ENCODE data around the gene ANO6.
A peak's percentile ranks its signal among the peaks of the same experiment; 100 is the strongest.
"Not testable (repeated sequence)": the region's sequence is repeated elsewhere in the genome, so short reads cannot be mapped to it uniquely, and the experiment has no call there.

ANO6 gene

GRCh38 chr12:45224311-45224710, 8.4 kb downstream of the ANO6 start:
- H3K36me3 ChIP-seq (ENCODE audit: control insufficient read depth in 1 of 2, insufficient read depth in 2 of 2, low read length in 2 of 2) = no peaks in the 10 kb centered on the region
- H3K27ac ChIP-seq (ENCODE audit: low read depth, low read length) = no peak overlapping the region
- H3K27me3 ChIP-seq (ENCODE audit: control insufficient read depth in 1 of 2, insufficient read depth in 2 of 2, low read length in 2 of 2) = no peaks in the 10 kb centered on the region
- H3K4me3 ChIP-seq (ENCODE audit: low read depth in 1 of 2, low read length in 2 of 2) = no peak overlapping the region
- H3K9me3 ChIP-seq (ENCODE audit: control insufficient read depth in 1 of 2, low read length in 2 of 2) = no peaks in the 10 kb centered on the region
- peaks cover 22 to 30% of the 10 kb centered on the region in 2 donors for H3K4me1 ChIP-seq (ENCODE audit: control insufficient read depth in 1 of 2, insufficient read depth in 2 of 2, low read length in 2 of 2)
- H3K9ac ChIP-seq (ENCODE audit: low read depth in 1 of 2, low read length in 2 of 2) = no peak overlapping the region

- Histone ChIP-seq H3K27me3 (ENCODE audit: control insufficient read depth in 1 of 2, insufficient read depth in 2 of 2, low read length in 2 of 2) (no peaks in the 10 kb centered on the region), H3K27ac (ENCODE audit: low read depth, low read length) (no peak overlapping the region), H3K36me3 (ENCODE audit: control insufficient read depth in 1 of 2, insufficient read depth in 2 of 2, low read length in 2 of 2) (no peaks in the 10 kb centered on the region), H3K4me3 (ENCODE audit: low read depth in 1 of 2, low read length in 2 of 2) (no peak overlapping the region), H3K4me1 (ENCODE audit: control insufficient read depth in 1 of 2, insufficient read depth in 2 of 2, low read length in 2 of 2) (peaks cover 9 to 13% of the 10 kb centered on the region in 2 donors), H3K9ac (ENCODE audit: low read depth in 1 of 2, low read length in 2 of 2) (no peak overlapping the region), H3K9me3 (ENCODE audit: control insufficient read depth in 1 of 2, low read length in 2 of 2) (no peaks in the 10 kb centered on the region)
Measured at GRCh38 chr12:45226021-45226420, 10.1 kb downstream of the ANO6 start.

DNA sequence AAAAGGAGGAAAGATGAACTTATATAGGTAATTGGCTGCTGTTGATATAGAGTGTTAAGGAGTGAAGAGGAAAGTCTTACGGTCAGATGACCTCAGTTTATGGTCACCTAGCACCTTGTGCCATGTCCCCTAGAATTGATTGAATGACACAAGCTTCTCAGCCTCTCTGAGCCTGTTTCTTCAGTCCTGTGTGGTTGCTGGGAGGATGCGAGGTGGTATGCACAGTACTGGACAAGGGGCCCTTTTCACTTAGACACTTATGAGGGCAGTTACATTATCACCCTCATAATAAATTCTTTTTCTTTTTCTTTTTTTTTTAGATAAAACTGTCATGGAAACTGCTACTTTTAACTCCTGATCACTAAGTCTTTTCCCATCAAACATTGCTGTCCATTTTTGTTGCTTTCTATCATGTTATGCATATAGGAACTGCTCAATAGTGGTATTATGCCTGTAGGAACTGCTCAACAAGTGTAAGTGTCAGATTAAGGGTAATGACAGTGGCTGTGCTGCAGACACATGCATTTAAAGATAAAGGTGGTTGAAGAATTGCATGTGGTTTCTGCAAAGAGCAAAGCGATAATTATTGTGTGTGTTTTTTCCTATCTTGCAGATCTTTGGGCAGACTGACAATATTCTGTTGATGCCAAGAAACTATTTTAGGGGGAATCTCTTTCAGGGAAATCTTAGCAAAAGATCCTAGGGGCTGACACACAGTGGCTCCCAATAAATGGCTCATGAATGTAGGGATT, 11.6 kb downstream of the ANO6 start:
- H3K27ac ChIP-seq (ENCODE audit: low read depth, low read length) = no peak overlapping the region
- H3K9ac ChIP-seq (ENCODE audit: low read depth in 1 of 2, low read length in 2 of 2) = no peak overlapping the region
- peaks cover 9 to 22% of the 10 kb centered on the region in 2 donors for H3K4me1 ChIP-seq (ENCODE audit: control insufficient read depth in 1 of 2, insufficient read depth in 2 of 2, low read length in 2 of 2)

GRCh38 chr12:45231515-45232145, 15.7 kb downstream of the ANO6 start:
- H3K27ac ChIP-seq (ENCODE audit: low read depth, low read length) = no peak overlapping the region
- no peaks in the 10 kb centered on the region for H3K36me3 ChIP-seq (ENCODE audit: control insufficient read depth in 1 of 2, insufficient read depth in 2 of 2, low read length in 2 of 2)
- no peaks in the 10 kb centered on the region for H3K27me3 ChIP-seq (ENCODE audit: control insufficient read depth in 1 of 2, insufficient read depth in 2 of 2, low read length in 2 of 2)
- no peak overlapping the region for H3K4me3 ChIP-seq (ENCODE audit: low read depth in 1 of 2, low read length in 2 of 2)
- peaks cover 20 to 47% of the 10 kb centered on the region in 2 donors for H3K4me1 ChIP-seq (ENCODE audit: control insufficient read depth in 1 of 2, insufficient read depth in 2 of 2, low read length in 2 of 2)
- no peak overlapping the region for H3K9ac ChIP-seq (ENCODE audit: low read depth in 1 of 2, low read length in 2 of 2)
- H3K9me3 ChIP-seq (ENCODE audit: control insufficient read depth in 1 of 2, low read length in 2 of 2) = no peaks in the 10 kb centered on the region

More for the DNA sequence above, 11.6 kb downstream of the ANO6 start:
- no peaks in the 10 kb centered on the region for H3K27me3 ChIP-seq (ENCODE audit: control insufficient read depth in 1 of 2, insufficient read depth in 2 of 2, low read length in 2 of 2)
- H3K36me3 ChIP-seq (ENCODE audit: control insufficient read depth in 1 of 2, insufficient read depth in 2 of 2, low read length in 2 of 2) = no peaks in the 10 kb centered on the region
- no peaks in the 10 kb centered on the region for H3K9me3 ChIP-seq (ENCODE audit: control insufficient read depth in 1 of 2, low read length in 2 of 2)
- H3K4me3 ChIP-seq (ENCODE audit: low read depth in 1 of 2, low read length in 2 of 2) = no peak overlapping the region

- Histone ChIP-seq H3K27me3 (ENCODE audit: control insufficient read depth in 1 of 2, insufficient read depth in 2 of 2, low read length in 2 of 2) (no peaks in the 10 kb centered on the region), H3K4me3 (ENCODE audit: low read depth in 1 of 2, low read length in 2 of 2) (no peak overlapping the region), H3K27ac (ENCODE audit: low read depth, low read length) (peak overlapping the region; percentile 27)
Measured at GRCh38 chr12:45232146-45232755, 16.4 kb downstream of the ANO6 start.

DNA sequence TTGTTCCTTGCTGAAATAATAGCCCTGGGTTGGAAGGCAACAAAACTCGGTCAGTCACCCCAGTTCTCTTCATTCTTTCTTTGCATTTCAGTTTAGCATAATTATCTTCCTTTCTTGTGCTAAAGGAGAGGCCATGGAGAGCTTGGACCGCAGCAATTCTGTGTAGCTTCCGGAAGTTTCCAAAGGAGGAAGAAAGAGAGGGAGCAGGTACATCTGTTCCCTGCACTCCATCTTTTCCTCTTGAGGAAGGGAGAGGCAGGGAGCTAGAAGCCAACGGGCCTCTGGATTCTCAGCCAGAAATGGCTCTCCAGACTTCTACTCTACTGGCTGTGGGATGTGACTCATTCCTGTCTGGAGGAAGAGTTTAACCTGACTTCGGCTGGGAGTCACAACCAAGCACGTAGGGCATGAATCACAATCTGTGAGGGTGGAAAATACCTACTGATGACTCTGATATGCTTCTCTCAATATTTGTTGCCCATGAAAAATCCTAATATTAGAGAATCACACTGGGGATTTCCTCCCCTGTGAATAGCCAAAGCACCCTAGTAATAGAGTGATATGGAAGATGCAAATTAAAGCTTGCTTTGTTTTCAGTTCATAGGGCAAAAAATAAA, 17.0 kb downstream of the ANO6 start:
- Histone ChIP-seq H3K9ac (ENCODE audit: low read depth in 1 of 2, low read length in 2 of 2) (no peak overlapping the region), H3K4me1 (ENCODE audit: control insufficient read depth in 1 of 2, insufficient read depth in 2 of 2, low read length in 2 of 2) (peaks cover 20 to 47% of the 10 kb centered on the region in 2 donors), H3K27me3 (ENCODE audit: control insufficient read depth in 1 of 2, insufficient read depth in 2 of 2, low read length in 2 of 2) (no peaks in the 10 kb centered on the region), H3K27ac (ENCODE audit: low read depth, low read length) (peak overlapping the region; percentile 27), H3K36me3 (ENCODE audit: control insufficient read depth in 1 of 2, insufficient read depth in 2 of 2, low read length in 2 of 2) (no peaks in the 10 kb centered on the region), H3K9me3 (ENCODE audit: control insufficient read depth in 1 of 2, low read length in 2 of 2) (no peaks in the 10 kb centered on the region), H3K4me3 (ENCODE audit: low read depth in 1 of 2, low read length in 2 of 2) (no peak overlapping the region)

More at GRCh38 chr12:45232146-45232755, 16.4 kb downstream of the ANO6 start:
- peaks cover 20 to 47% of the 10 kb centered on the region in 2 donors for H3K4me1 ChIP-seq (ENCODE audit: control insufficient read depth in 1 of 2, insufficient read depth in 2 of 2, low read length in 2 of 2)
- no peak overlapping the region for H3K9ac ChIP-seq (ENCODE audit: low read depth in 1 of 2, low read length in 2 of 2)
- H3K9me3 ChIP-seq (ENCODE audit: control insufficient read depth in 1 of 2, low read length in 2 of 2) = no peaks in the 10 kb centered on the region
- no peaks in the 10 kb centered on the region for H3K36me3 ChIP-seq (ENCODE audit: control insufficient read depth in 1 of 2, insufficient read depth in 2 of 2, low read length in 2 of 2)

- H3K27ac ChIP-seq (ENCODE audit: low read depth, low read length) = peak overlapping the region; percentile 43
- peaks cover 20 to 47% of the 10 kb centered on the region in 2 donors for H3K4me1 ChIP-seq (ENCODE audit: control insufficient read depth in 1 of 2, insufficient read depth in 2 of 2, low read length in 2 of 2)
- no peak overlapping the region for H3K9ac ChIP-seq (ENCODE audit: low read depth in 1 of 2, low read length in 2 of 2)
- no peaks in the 10 kb centered on the region for H3K27me3 ChIP-seq (ENCODE audit: control insufficient read depth in 1 of 2, insufficient read depth in 2 of 2, low read length in 2 of 2)
- no peaks in the 10 kb centered on the region for H3K36me3 ChIP-seq (ENCODE audit: control insufficient read depth in 1 of 2, insufficient read depth in 2 of 2, low read length in 2 of 2)
- no peaks in the 10 kb centered on the region for H3K9me3 ChIP-seq (ENCODE audit: control insufficient read depth in 1 of 2, low read length in 2 of 2)
- peak overlapping the region in 1 of 2 donors; percentile 11 for H3K4me3 ChIP-seq (ENCODE audit: low read depth in 1 of 2, low read length in 2 of 2)
Measured at GRCh38 chr12:45234139-45234865, 18.4 kb downstream of the ANO6 start.

GRCh38 chr12:45235087-45236025, 19.5 kb downstream of the ANO6 start:
- H3K9me3 ChIP-seq (ENCODE audit: control insufficient read depth in 1 of 2, low read length in 2 of 2) = no peaks in the 10 kb centered on the region
- H3K27ac ChIP-seq (ENCODE audit: low read depth, low read length) = peak overlapping the region; percentile 43
- H3K36me3 ChIP-seq (ENCODE audit: control insufficient read depth in 1 of 2, insufficient read depth in 2 of 2, low read length in 2 of 2) = no peaks in the 10 kb centered on the region
- H3K27me3 ChIP-seq (ENCODE audit: control insufficient read depth in 1 of 2, insufficient read depth in 2 of 2, low read length in 2 of 2) = no peaks in the 10 kb centered on the region
- H3K4me1 ChIP-seq (ENCODE audit: control insufficient read depth in 1 of 2, insufficient read depth in 2 of 2, low read length in 2 of 2) = peaks cover 20 to 47% of the 10 kb centered on the region in 2 donors
- no peak overlapping the region for H3K9ac ChIP-seq (ENCODE audit: low read depth in 1 of 2, low read length in 2 of 2)
- no peak overlapping the region for H3K4me3 ChIP-seq (ENCODE audit: low read depth in 1 of 2, low read length in 2 of 2)

DNA sequence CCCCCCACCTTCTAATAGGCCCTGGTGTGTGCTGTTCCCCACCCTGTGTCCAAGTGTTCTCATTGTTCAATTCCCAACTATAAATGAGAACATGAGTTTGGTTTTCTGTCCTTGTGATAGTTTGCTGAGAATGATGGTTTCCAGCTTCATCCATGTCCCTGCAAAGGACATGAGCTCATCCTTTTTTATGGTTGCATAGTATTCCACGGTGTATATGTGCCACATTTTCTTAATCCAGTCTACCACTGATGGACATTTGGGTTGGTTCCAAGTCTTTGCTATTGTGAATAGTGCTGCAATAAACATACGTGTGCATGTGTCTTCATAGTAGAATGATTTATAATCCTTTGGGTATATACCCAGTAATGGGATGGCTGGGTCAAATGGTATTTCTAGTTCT, 20.5 kb downstream of the ANO6 start:
- not testable (repeated sequence) for H3K9me3 ChIP-seq (ENCODE audit: control insufficient read depth in 1 of 2, low read length in 2 of 2); H3K27ac ChIP-seq (ENCODE audit: low read depth, low read length); H3K4me3 ChIP-seq (ENCODE audit: low read depth in 1 of 2, low read length in 2 of 2); H3K36me3 ChIP-seq (ENCODE audit: control insufficient read depth in 1 of 2, insufficient read depth in 2 of 2, low read length in 2 of 2); H3K27me3 ChIP-seq (ENCODE audit: control insufficient read depth in 1 of 2, insufficient read depth in 2 of 2, low read length in 2 of 2); H3K9ac ChIP-seq (ENCODE audit: low read depth in 1 of 2, low read length in 2 of 2)
- H3K4me1 ChIP-seq (ENCODE audit: control insufficient read depth in 1 of 2, insufficient read depth in 2 of 2, low read length in 2 of 2) = peaks cover 20 to 46% of the 10 kb centered on the region in 2 donors
